Measurements from ENCODE around the gene TMPRSS3.

Gene TMPRSS3

DNA sequence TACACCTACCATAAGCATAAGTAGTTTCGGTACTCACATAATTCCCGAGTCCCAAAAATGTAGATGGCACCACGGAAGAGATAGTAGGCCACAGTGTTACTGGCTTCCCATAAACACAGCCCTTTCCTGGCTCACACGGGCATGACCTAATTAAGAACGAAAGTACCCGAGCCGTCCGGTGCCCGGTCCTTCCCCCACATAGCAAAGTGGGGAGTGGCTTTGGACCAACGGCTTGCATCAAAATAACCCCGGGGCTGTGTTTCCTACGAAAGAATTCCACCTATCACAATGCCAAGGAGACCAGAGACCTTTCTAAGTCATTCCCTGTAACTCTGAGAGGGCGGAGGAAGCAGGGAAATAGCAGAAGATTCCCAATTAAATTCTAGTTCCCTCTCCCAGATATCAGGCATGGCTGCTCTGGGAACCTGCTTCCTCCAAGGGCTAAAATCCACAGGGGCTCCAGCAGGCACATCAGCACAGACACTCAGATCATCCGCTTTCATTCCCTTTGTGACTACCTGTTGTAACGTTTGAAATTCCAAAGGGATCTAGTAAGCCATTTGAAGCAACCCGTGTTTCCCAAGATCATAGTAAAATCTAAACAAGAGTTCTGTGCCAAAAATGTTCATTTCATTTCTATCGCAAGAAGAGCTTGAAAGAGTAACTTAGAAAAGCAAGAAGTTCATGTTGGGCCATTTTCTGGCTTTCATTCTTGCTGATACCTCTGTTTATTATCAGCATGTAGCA, at the start of gene TMPRSS3:
TSS of gene TMPRSS3 (minus strand) at position 148 of the 747 bp plus-strand sequence. CDS start 635 bp downstream, outside the sequence.
- no peak for DNase-seq (ENCODE audit: low read depth in 3 of 3)

DNA sequence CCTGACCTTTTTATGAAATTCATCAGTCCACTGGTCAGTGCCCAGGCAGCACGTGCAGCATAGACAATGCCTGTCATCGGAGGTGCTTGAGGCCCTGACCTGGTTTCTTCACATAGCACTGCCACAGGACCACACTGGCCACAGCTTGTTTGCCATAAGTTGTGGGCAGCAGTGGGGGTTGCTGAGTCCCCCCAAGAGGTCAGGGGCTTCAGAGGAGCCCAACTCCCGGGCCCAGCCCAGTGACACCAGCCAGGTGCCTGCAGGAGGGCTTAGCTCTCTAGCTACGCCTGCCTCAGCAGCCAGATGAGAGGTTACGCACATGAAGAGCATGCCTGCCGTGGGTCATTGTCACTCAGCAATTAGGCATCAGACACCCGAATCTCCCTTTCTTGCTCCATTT, 49.5 kb upstream of the TMPRSS3 start:
- no peak for DNase-seq (ENCODE audit: low read depth in 3 of 3)

DNA sequence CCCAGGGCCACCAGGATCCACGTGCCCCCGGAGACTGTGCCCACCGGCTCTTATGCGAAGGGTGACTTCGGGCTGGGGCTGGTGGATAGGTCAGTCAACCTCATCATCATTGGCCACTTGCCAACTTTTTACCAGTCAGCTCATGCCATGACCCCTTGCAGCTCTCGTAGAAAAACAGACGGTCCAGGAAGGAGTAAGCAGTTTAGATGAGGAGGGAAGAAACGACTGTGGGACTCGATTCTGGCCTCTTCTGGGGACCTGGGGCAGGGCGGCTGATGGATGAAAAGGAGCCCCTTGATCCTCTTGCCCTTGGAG, 48.9 kb upstream of the TMPRSS3 start:
- DNase-seq (ENCODE audit: low read depth in 3 of 3) = no peak

GRCh38 chr21:42443876-42444744, 48.3 kb upstream of the TMPRSS3 start:
- no peak for DNase-seq (ENCODE audit: low read depth in 3 of 3)

DNA sequence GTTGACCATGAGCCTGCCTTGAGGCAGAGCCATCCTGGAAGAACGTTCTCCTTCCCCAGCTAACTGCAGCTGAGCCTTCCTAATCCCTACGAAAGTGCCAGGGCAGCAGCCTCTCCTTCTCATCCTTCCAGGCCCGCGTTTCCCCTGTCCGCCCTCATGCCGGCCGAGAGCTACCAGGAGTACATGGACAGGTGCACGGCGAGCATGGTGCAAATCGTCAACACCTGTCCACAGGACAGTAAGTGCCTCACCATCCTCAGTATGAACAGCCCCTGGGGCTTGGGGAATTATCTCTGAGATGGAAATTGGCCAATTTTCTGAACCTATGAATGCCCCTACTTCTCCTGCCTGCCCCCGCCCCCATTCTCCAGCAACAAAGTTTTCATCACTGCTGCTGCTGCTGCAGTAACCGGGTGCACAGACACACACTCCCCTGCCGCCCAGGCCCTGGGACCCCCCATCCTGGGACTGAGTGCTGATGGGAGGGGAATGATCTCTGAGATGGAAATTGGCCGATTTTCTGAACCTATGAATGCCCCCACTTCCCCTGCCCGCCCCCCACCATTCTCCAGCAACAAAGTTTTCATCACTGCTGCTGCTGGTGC, 47.4 kb upstream of the TMPRSS3 start:
- DNase-seq (ENCODE audit: low read depth in 3 of 3) = no peak

GRCh38 chr21:42441963-42442362, 46.1 kb upstream of the TMPRSS3 start:
- no peak for DNase-seq (ENCODE audit: low read depth in 3 of 3)

DNA sequence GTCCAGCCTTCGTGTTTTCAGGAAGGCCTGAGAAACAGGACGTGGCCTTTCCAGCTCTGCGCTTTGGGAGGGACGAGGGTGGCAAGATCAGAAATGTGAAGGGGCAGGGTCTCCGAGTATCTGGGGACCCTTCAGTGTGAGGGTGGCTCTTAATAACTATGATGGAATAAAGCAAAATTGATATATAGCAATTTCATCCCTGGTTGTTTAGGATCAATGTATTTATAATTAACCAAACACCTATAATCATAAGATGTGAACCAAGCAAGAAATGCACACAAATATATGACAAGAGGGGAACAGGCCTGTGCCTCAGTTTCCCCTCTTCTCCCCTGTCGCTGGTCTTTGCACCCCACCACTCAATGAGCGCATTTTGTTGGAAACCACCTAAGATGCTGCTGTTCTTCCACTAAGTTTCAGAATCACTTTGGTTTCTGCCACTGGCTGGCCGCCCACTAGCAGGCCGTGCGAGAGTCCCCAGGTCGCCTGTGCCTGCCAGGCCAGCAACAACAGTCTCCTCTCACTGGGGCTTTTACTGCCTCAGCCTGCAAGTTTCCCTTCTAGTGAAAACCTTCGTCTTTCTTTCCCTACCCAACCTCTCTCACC, 44.4 kb upstream of the TMPRSS3 start:
- DNase-seq (ENCODE audit: low read depth in 3 of 3) = no peak

DNA sequence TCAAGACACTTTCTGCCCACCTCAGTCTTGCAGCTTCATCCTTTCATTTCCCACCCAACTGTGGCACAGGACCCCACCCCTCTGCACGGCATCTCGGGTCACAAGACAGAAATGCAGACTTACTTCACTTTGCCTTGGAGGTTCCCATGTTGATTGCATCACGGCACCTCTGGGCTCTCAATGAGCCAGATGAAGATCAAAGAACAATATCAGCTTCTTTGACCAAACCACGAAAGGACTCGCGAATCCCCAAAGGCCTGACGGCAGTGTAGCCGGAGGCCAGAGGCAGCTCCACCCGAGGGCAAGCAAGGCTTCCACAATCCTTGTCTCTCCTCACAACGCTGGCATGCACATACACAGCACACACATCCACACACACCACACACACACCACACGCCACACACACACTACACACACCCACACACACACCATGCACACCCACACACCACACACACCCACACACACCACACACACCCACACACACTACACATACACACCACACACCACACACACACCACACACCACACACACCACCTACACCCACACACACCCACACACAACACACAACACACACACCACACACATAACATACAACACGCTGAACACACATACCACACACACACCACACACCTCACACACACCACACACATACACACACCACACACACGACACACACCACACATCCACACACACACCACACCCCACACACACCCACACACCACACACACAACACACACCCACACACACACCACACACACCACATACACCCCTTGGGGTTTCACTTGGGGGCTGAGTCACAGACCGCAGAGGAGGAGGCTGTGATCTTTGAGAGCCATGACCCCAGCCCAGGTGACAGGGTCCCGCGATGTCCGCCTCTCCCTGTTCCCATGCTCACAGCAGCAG, 43.7 kb upstream of the TMPRSS3 start:
- no peak for DNase-seq (ENCODE audit: low read depth in 3 of 3)

DNA sequence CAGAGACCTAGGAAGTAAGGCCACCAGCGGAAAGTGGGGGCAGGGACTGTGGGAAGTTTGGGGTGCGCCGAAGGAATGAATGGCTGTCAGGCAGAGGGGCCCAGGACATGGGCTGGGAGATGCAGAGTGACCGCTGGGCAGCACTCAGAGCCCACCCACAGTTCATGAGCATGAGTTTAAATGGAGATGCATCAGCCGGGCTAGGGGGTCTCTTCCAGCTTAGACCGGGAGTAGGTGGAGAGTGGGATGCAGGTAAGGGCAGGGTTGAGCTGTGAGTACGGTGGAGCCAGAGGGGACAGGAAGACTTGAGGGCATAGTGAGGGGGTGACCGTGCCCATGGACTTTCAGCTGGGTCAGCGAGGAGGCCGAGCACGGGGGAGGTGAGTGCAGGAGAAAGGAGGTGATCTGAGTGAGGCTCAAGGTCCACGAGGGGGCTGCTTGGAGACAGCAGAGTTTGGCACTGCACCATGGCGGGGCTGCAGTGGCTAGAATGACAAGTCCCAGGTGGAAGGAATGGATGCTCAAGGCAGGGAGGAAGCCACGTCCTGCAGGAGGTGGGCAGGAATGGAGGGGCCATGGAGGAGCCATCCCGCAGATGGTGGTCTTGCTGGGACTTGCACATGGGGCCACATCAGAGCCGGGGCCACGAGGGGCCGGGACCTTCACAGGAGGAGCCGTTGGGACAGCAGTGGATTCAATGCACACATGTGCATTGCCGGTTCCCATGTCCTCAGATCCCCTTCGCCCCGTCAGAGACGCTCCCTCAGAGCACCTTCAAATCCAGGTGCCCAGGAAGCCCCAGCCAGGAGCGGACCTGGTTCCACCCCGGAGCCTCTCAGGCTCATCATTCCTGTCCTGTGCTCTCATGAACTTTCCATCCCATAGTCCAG, 42.7 kb upstream of the TMPRSS3 start:
- DNase-seq (ENCODE audit: low read depth in 3 of 3) = no peak

- no peak for DNase-seq (ENCODE audit: low read depth in 3 of 3)
These were observed 41.9 kb upstream of the TMPRSS3 start for GRCh38 chr21:42437786-42438185.

DNA sequence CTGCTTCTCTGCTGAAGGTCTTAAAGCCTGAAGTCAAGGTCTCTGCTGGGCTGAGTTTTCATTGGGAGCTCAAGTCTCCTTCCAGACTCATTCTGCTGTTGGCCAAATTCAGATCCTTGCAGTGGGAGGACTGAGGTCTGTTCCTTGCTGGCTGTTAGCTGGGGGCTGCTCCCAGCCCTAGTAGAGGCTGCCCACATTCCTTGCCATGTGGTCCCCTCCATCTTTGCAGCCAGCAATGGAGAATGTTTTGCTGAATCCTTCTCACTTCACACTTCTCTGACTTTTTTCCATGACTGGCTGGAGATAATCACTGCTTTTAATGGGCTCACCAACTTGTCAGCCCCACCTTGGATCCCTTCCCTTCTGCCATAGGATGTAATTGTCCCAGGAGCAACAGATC, 41.1 kb upstream of the TMPRSS3 start:
- DNase-seq (ENCODE audit: low read depth in 3 of 3) = no peak

GRCh38 chr21:42435833-42436232, 40.0 kb upstream of the TMPRSS3 start:
- DNase-seq (ENCODE audit: low read depth in 3 of 3) = no peak

- DNase-seq (ENCODE audit: low read depth in 3 of 3) = no peak
These were observed 39.5 kb upstream of the TMPRSS3 start for GRCh38 chr21:42435401-42435800.

DNA sequence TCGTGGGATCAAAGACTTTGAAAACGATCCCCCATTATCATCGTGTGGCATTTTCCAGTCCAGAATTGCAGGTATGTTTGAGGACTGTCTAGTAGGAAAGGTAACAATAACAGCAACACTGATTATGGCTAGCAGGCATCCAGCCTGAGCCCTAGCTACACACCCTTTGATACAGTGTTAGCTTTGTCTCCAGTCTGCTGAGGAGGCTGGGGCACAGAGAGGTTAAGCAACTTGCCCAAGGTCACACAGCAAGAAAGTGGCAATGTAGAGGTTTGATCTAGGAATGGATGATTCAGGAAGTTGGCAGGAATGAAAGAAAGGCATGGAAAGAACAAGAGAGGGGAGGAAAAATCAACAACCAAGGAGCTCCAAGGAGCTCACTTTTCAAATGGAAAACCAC, 39.0 kb upstream of the TMPRSS3 start:
- no peak for DNase-seq (ENCODE audit: low read depth in 3 of 3)

DNA sequence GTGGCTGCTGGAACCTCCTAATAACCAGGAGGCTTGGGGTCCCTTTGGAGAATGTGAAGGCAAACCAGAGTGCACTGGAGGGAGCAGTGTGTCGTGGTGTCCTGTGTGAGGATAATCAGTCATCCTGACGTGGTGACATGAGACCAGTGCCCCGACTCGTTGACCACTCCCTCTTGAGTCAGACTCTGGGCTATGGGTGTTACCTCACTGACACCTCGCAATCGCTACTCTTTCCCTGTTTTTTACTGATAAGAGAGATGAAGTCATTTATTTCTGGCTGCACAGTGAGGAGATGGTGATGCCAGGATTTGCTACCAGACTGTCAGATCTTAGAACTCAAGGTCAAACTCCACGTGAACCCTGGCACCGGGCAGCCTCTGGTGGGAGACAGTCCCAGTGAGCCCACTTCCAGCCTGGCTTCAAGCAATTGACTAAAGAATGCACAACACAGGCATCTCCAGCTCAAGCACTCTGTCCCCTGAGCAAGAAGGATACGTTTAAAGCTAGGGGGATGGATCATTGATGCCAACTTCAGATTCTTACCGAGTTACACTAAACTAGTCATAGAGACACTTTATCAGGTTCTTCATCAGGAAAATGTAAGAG, 38.2 kb upstream of the TMPRSS3 start:
- no peak for DNase-seq (ENCODE audit: low read depth in 3 of 3)

DNA sequence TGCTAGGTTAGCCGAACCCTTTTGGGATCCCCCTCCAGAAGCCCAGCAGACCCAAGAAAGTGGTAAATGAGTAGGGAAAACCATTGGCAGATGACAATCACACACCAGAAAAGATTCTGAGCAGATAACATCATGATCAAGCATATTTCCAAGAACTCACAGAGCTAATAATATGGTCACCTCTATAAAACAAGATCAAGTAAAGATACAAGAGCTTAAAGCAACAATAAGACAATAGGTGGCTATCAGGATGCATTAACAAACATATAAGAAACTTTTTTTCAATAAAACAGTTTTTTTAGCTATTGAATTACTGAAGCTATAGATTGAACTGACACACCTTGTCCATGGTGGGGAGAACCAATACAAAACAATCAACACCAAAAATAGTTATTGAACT, 36.8 kb upstream of the TMPRSS3 start:
- no peak for DNase-seq (ENCODE audit: low read depth in 3 of 3)

- no peak for DNase-seq (ENCODE audit: low read depth in 3 of 3)
These were observed 35.3 kb upstream of the TMPRSS3 start for GRCh38 chr21:42431196-42431595.

- no peak for DNase-seq (ENCODE audit: low read depth in 3 of 3)
These were observed 34.7 kb upstream of the TMPRSS3 start for GRCh38 chr21:42430521-42430920.

GRCh38 chr21:42429856-42430255, 34.0 kb upstream of the TMPRSS3 start:
- no peak for DNase-seq (ENCODE audit: low read depth in 3 of 3)

- DNase-seq (ENCODE audit: low read depth in 3 of 3) = no peak
These were observed 33.2 kb upstream of the TMPRSS3 start for GRCh38 chr21:42429021-42429420.
